Body of pancreas (tissue), 4 donors: ENCODE data around the gene TERB1. TPM values are rescaled to one million over a fixed set of nuclear protein-coding genes. Genes with fewer than 3 reads are reported as not detected.

Experiments used
- ATAC-seq: fragments of 150-250 bp; one replicate; pipeline ENCODE4 v1.9.1; 2016
- DNase-seq, 4 donors: peaks; one replicate each; pipeline ENCODE4 v3.0.0-alpha.2; 2019
- H3K27ac ChIP-seq, 4 donors: fragments of 200-600 bp; sonication (generic); 1 replicate in 3 of 4; 2 replicates in 1 of 4; pipeline versions ENCODE4 v1.5.1 to v1.6.1; 2016 to 2019; ENCODE audit warnings: mild to moderate bottlenecking in 1 of 4, mixed read lengths in 1 of 4, moderate library complexity in 1 of 4
- H3K27me3 ChIP-seq, 2 donors: fragments of 200-600 bp; sonication (generic); one replicate each; pipeline ENCODE4 v1.6.0; 2016; ENCODE audit warnings: mild to moderate bottlenecking in 1 of 2
- H3K36me3 ChIP-seq, 2 donors: fragments of 200-600 bp; sonication (generic); replicated peaks in 1 of 2; 2 replicates each; pipeline ENCODE4 v1.5.1; 2016; ENCODE audit warnings: low read depth in 2 of 2; ENCODE audit not compliant: insufficient read depth in 1 of 2
- H3K4me1 ChIP-seq: fragments of 200-600 bp; sonication (generic); one replicate; pipeline ENCODE4 v1.6.0; 2016
- H3K4me3 ChIP-seq, 2 donors: fragments of 200-600 bp; sonication (generic); 1 replicate in 1 of 2; 2 replicates in 1 of 2; pipeline ENCODE4 v1.5.1; 2016 to 2019
- H3K9me3 ChIP-seq, 3 donors: fragments of 200-600 bp; sonication (generic); 1 replicate in 2 of 3; 2 replicates in 1 of 3; pipeline ENCODE4 v1.5.1; 2016
- CTCF ChIP-seq, 7 experiments: fragments of 450-650 bp in 4 of 7; fragments of 200-600 bp in 3 of 7; sonication (generic) in 3 of 7; IDR thresholded peaks; one replicate each; pipeline ENCODE4 v1.5.1; 2016 to 2019; ENCODE audit warnings: antibody characterized with exemption in 7 of 7
- POLR2A ChIP-seq, 3 donors: fragments of 450-650 bp; IDR thresholded peaks; one replicate each; pipeline ENCODE4 v1.6.1; 2016; ENCODE audit warnings: antibody characterized with exemption in 3 of 3, mild to moderate bottlenecking in 2 of 3
- WGBS, 2 donors: methylation state at CpG; one replicate each; pipeline ENCODE4 v1.1.5; 2017; 5-methylcytosine and 5-hydroxymethylcytosine counted together
- intact Hi-C: fragments of 100-400 bp; cut with DNase I; formaldehyde crosslinking; loops from one replicate; pipeline ENCODE4 v1.15.1; 2023
- total RNA-seq, 2 donors: library from RNA; depleted of rRNA; stranded (reverse); fragments of >200 nt; gene quantifications; one replicate each; pipeline ENCODE4 v1.1.0, GENCODE V29; 2016

Gene TERB1
- total RNA-seq, 2 donors from 2014 or later = not detected

- H3K4me1 ChIP-seq = peaks cover 15% of the 10 kb centered on the region
- H3K36me3 ChIP-seq = no peaks in the 10 kb centered on the region
- DNase-seq (no peak), ATAC-seq (peak; percentile 49)
- H3K27me3 ChIP-seq = peaks cover 0 to 15% of the 10 kb centered on the region in 2 donors
- H3K4me3 ChIP-seq = peak within 1 kb of the TSS in 1 of 2 donors; percentile 31
- no peak within 1 kb of the TSS for H3K27ac ChIP-seq
- intact Hi-C loops = no loop called here
- no peaks in the 10 kb centered on the region for H3K9me3 ChIP-seq
- no peak for TF ChIP-seq POLR2A (IDR thresholded peaks at IDR 0.05)
- no peak for TF ChIP-seq CTCF (IDR thresholded peaks at IDR 0.05)
- 0% methylated on average over 1 to 70 of the region's 79 CpGs for WGBS, 2 donors
Measured at GRCh38 chr16:66844342-66845079, 43.1 kb upstream of the TERB1 start, which contains the start of gene CA7. TSS of gene CA7 (plus strand) at chr16:66844414. CDS start at chr16:66844488, 74 bp downstream.

- no peak for DNase-seq
- Histone ChIP-seq H3K27ac (no peak overlapping the region), H3K27me3 (peaks cover 0 to 15% of the 10 kb centered on the region in 2 donors), H3K4me1 (peaks cover 15% of the 10 kb centered on the region), H3K9me3 (no peaks in the 10 kb centered on the region), H3K4me3 (no peak overlapping the region), H3K36me3 (no peaks in the 10 kb centered on the region)
- TF ChIP-seq CTCF (IDR thresholded peaks at IDR 0.05) = no peak
- TF ChIP-seq POLR2A (IDR thresholded peaks at IDR 0.05) = no peak
- 12 to 26% methylated on average over 5 to 6 of the region's 14 CpGs for WGBS, 2 donors
- ATAC-seq = peak; percentile 28
- intact Hi-C loops = no loop called here
Measured at GRCh38 chr16:66844009-66844341, 42.6 kb upstream of the TERB1 start.

GRCh38 chr16:66843191-66843590 is 41.8 kb upstream of the TERB1 start:
- Histone ChIP-seq H3K4me3 (no peak overlapping the region), H3K9me3 (no peaks in the 10 kb centered on the region), H3K27me3 (peaks cover 0 to 15% of the 10 kb centered on the region in 2 donors), H3K4me1 (peaks cover 15% of the 10 kb centered on the region), H3K36me3 (no peaks in the 10 kb centered on the region), H3K27ac (no peak overlapping the region)
- TF ChIP-seq POLR2A (IDR thresholded peaks at IDR 0.05) = no peak
- no peak for TF ChIP-seq CTCF (IDR thresholded peaks at IDR 0.05)
- intact Hi-C loops = no loop called here
- DNase-seq = no peak
- ATAC-seq = no peak
- 91 to 92% methylated on average over 2 of the region's 2 CpGs for WGBS, 2 donors

- 66 to 72% methylated on average over 7 of the region's 7 CpGs for WGBS, 2 donors
- no peak for ATAC-seq
- H3K27me3 ChIP-seq = peaks cover 0 to 15% of the 10 kb centered on the region in 2 donors
Measured at GRCh38 chr16:66842765-66843164, 41.4 kb upstream of the TERB1 start.

More at GRCh38 chr16:66842765-66843164, 41.4 kb upstream of the TERB1 start:
- H3K4me3 ChIP-seq = no peak overlapping the region
- no peaks in the 10 kb centered on the region for H3K36me3 ChIP-seq
- intact Hi-C loops = no loop called here
- no peak overlapping the region for H3K27ac ChIP-seq
- TF ChIP-seq CTCF (IDR thresholded peaks at IDR 0.05) (no peak), POLR2A (IDR thresholded peaks at IDR 0.05) (no peak)
- H3K4me1 ChIP-seq = peaks cover 15% of the 10 kb centered on the region
- H3K9me3 ChIP-seq = no peaks in the 10 kb centered on the region
- DNase-seq = no peak
